Transverse colon (tissue), 4 donors: ENCODE data around the gene NPIPA8. TPM values are rescaled to one million over a fixed set of nuclear protein-coding genes. Genes with fewer than 3 reads are reported as not detected.
"Not testable (repeated sequence)": the region's sequence is repeated elsewhere in the genome, so short reads cannot be mapped to it uniquely, and the experiment has no call there.

Experiments used
- DNase-seq: peaks from one replicate; pipeline ENCODE4 v3.0.0-alpha.2; 2019
- H3K27ac ChIP-seq, 4 donors: fragments of 200-600 bp; sonication (generic); 2 replicates each; pipeline ENCODE4 v1.5.1; 2016 to 2018; ENCODE audit warnings: inconsistent platforms in 4 of 4
- H3K27me3 ChIP-seq: fragments of 200-600 bp; sonication (generic); 2 replicates; pipeline ENCODE4 v1.5.1; 2017; ENCODE audit warnings: inconsistent platforms
- H3K36me3 ChIP-seq, 4 donors: fragments of 200-600 bp; sonication (generic); 2 replicates each; pipeline ENCODE4 v1.5.1; 2017 to 2019; ENCODE audit warnings: inconsistent platforms in 4 of 4
- H3K4me1 ChIP-seq, 4 donors: fragments of 200-600 bp; sonication (generic); 2 replicates each; pipeline ENCODE4 v1.5.1; 2017 to 2020; ENCODE audit warnings: inconsistent platforms in 4 of 4
- H3K4me3 ChIP-seq, 4 donors: fragments of 200-600 bp; sonication (generic); 1 replicate in 1 of 4; 2 replicates in 3 of 4; pipeline versions ENCODE4 v1.5.1 to v1.6.1; 2017 to 2019; ENCODE audit warnings: inconsistent platforms in 4 of 4
- H3K9me3 ChIP-seq, 2 donors: fragments of 200-600 bp; sonication (generic); 2 replicates each; pipeline ENCODE4 v1.5.1; 2017 to 2019; ENCODE audit warnings: inconsistent platforms in 2 of 2
- WGBS, 2 donors: methylation state at CpG; one replicate each; pipeline ENCODE4 v1.1.5; 2018; ENCODE audit warnings: low coverage in 1 of 2; 5-methylcytosine and 5-hydroxymethylcytosine counted together
- in situ Hi-C, 4 donors: fragments of 200-750 bp; cut with MboI; loops; one replicate each; pipeline versions ENCODE4 v1.15.0 to v1.15.1; 2017; ENCODE audit warnings: low sequenced_read_pairs in 3 of 4, low pct_ligation_motif_present in 1 of 4, low pct_unique_long_range_greater_than_20kb in 1 of 4
- intact Hi-C: fragments of 100-400 bp; cut with DNase I; formaldehyde crosslinking; loops from one replicate; pipeline ENCODE4 v1.15.1; 2023; ENCODE audit warnings: low total_unique reads
- small RNA-seq, 4 donors: library from RNA; depleted of rRNA; stranded (forward); fragments of <200 nt; gene quantifications; one replicate each; pipeline ENCODE3, GENCODE V24; 2016
- total RNA-seq, 4 donors: library from RNA; depleted of rRNA; stranded (reverse); fragments of >200 nt; gene quantifications; one replicate each; pipeline ENCODE4 v1.1.0, GENCODE V29; 2016

Gene NPIPA8
- total RNA-seq, 4 donors from 2014 or later, result 36.6 TPM; not detected in 3

DNA sequence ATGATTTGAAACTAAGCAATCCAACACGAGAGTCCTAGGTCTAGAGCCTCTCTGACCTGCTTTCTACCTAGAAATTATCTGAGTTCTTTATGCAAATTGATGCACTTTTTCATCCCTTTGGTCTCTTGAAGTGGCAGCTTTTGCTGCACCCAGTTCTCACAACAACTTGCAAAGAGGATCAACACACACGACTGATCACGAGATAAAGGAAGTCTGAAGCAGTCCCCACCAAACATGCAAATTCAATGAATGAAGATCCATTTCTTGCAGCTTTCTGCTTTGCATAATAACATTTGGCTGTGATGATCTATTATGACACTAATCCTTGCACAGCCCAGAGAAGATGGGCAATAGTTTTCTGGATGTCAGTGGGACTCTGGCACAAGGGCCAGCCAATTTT, 56.2 kb downstream of the NPIPA8 start:
- WGBS, 2 donors, result no CpG with 5 or more reads among the region's 3 CpGs
- in situ Hi-C loops, intact Hi-C loops: not testable (repeated sequence)

GRCh38 chr16:18276756-18277155, 59.8 kb downstream of the NPIPA8 start:
- H3K9me3 ChIP-seq, H3K4me3 ChIP-seq, H3K27ac ChIP-seq, H3K36me3 ChIP-seq, intact Hi-C loops, H3K27me3 ChIP-seq, H3K4me1 ChIP-seq, DNase-seq, in situ Hi-C loops: not testable (repeated sequence)
- 63% methylated on average over 1 of the region's 3 CpGs; no CpG with 5 or more reads in 1 of the 2 donors for WGBS, 2 donors

More for the DNA sequence above, 56.2 kb downstream of the NPIPA8 start:
- H3K4me3 ChIP-seq, H3K27me3 ChIP-seq, H3K36me3 ChIP-seq, H3K9me3 ChIP-seq, H3K27ac ChIP-seq, DNase-seq, H3K4me1 ChIP-seq: not testable (repeated sequence)

- DNase-seq, H3K4me3 ChIP-seq, H3K27me3 ChIP-seq, H3K4me1 ChIP-seq, H3K27ac ChIP-seq, H3K9me3 ChIP-seq, intact Hi-C loops, H3K36me3 ChIP-seq, in situ Hi-C loops: not testable (repeated sequence)
- 94% methylated on average over 2 of the region's 2 CpGs; no CpG with 5 or more reads in 1 of the 2 donors for WGBS, 2 donors
Observed at GRCh38 chr16:18270171-18270570, 66.4 kb downstream of the NPIPA8 start.

Small RNAs within 50 kb of the gene (small RNA-seq; reads per million reads assigned to genes)
- 0 reads per million in 4 donors for gene AC126755.6
- 0 reads per million in 4 donors for gene MIR6511A4
- 0 reads per million in 4 donors for gene MIR6770-3

Other genes starting within 250 kb of the NPIPA8 start
- gene NOMO2, start 225.4 kb upstream of the NPIPA8 start, total RNA-seq, result 10 to 100 TPM; 18.7 to 90.3 (median 74.1) TPM